HuH-7.5 (cell line): ENCODE data around the gene TMEM41B.
"Not testable (repeated sequence)": the region's sequence is repeated elsewhere in the genome, so short reads cannot be mapped to it uniquely, and the experiment has no call there.

Experiments used
- DNase-seq: peaks from one replicate; pipeline ENCODE4 v3.0.0; 2011; ENCODE audit warnings: low spot score

TMEM41B gene

GRCh38 chr11:9259981-9260837 is 54.2 kb downstream of the TMEM41B start:
- DNase-seq, result no peak

GRCh38 chr11:9258279-9258678 is 56.1 kb downstream of the TMEM41B start:
- not testable (repeated sequence) for DNase-seq

GRCh38 chr11:9254416-9254815 is 60.0 kb downstream of the TMEM41B start:
- no peak for DNase-seq

- no peak for DNase-seq
Observed at GRCh38 chr11:9253086-9253485, 61.3 kb downstream of the TMEM41B start.

GRCh38 chr11:9251311-9251710 is 63.1 kb downstream of the TMEM41B start:
- no peak for DNase-seq

- no peak for DNase-seq
Observed at GRCh38 chr11:9250139-9250582, 64.2 kb downstream of the TMEM41B start.

- no peak for DNase-seq
Observed at GRCh38 chr11:9249252-9249651, 65.1 kb downstream of the TMEM41B start.

GRCh38 chr11:9247863-9248262 is 66.5 kb downstream of the TMEM41B start:
- no peak for DNase-seq

- DNase-seq, result not testable (repeated sequence)
Observed at GRCh38 chr11:9236242-9236641, 78.2 kb downstream of the TMEM41B start.

GRCh38 chr11:9232482-9232881 is 81.9 kb downstream of the TMEM41B start:
- no peak for DNase-seq

GRCh38 chr11:9231848-9232177 is 82.6 kb downstream of the TMEM41B start:
- no peak for DNase-seq
